Stomach (tissue), 4 donors: ENCODE data around the gene AANAT.

Experiments used
- CTCF ChIP-seq, 7 experiments: fragments of 450-650 bp in 4 of 7; fragments of 200-600 bp in 3 of 7; sonication (generic) in 3 of 7; IDR thresholded peaks; one replicate each; pipeline ENCODE4 v1.5.1; 2016 to 2019; ENCODE audit warnings: antibody characterized with exemption in 7 of 7, control low read depth in 2 of 7, mild to moderate bottlenecking in 1 of 7
- EP300 ChIP-seq: sonication (generic); formaldehyde crosslinking; IDR thresholded peaks from one replicate; pipeline ENCODE4 v1.6.1; 2017; ENCODE audit warnings: antibody characterized with exemption
- POLR2A ChIP-seq, 4 donors: fragments of 450-650 bp; IDR thresholded peaks; one replicate each; pipeline ENCODE4 v1.6.1; 2016; ENCODE audit warnings: antibody characterized with exemption in 4 of 4, control low read depth in 2 of 4, mild to moderate bottlenecking in 1 of 4, moderate library complexity in 1 of 4
- POLR2AphosphoS5 ChIP-seq, 3 donors: sonication (generic); formaldehyde crosslinking; IDR thresholded peaks; one replicate each; pipeline ENCODE4 v1.6.1; 2016; ENCODE audit warnings: antibody characterized with exemption in 3 of 3

DNA sequence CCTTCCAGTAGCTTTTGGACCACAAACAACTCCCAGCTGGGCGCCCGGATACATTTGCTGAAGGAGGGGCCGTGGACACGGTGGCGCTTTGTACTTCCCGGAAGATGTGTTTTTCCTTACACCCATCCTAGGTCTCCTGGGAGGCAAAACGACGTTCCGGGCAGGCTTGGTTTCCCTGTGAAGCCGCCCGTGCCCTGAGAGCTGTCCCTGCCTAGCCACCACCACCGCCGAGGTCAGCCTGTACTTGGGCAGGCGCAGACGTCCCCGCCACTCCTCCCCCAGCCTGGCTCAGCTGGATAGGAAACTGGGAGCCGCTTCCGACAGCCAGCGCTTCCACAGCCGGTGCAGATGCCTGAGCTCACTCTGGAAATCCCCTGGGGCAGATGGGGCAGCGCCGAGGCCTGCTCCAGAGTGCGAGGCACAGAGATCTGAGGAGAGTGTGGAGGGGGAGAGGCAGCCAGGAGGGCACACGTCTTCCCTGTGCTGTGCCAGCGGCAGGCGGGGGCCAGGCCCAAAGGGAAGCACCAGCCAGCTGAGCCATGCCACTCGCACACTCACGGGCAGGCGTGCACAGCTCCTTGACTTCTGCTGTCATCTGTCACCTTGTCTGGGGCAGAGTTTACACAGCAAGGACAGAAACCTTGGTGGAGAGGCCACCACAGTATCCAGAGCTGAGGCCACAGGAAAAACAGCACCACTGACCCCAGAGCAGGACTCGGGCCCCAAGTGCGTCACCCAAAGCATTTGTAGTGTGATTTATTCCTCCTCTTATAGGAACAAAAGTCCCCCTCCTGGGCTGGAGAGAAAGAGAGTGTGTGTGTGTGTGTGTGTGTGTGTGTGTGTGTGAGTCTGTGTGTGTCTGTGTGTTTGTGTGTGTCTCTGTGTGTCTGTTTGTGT lies 30.8 kb downstream of the AANAT start:
- no peak for TF ChIP-seq POLR2A (IDR thresholded peaks at IDR 0.05)
- TF ChIP-seq CTCF (IDR thresholded peaks at IDR 0.05) = no peak
- peak in 2 of 3 donors; percentile 39 to 52 for TF ChIP-seq POLR2AphosphoS5 (IDR thresholded peaks at IDR 0.05)
- no peak for TF ChIP-seq EP300
